GM12891 (cell line): ENCODE results near the gene CCDC110.

Source experiments
- DNase-seq: peaks from one replicate; pipeline ENCODE4 v3.0.0; 2011; ENCODE audit warnings: low spot score; ENCODE audit not compliant: insufficient read length
- FAIRE-seq: peaks from 2 replicates; lab custom pipeline; 2011; peaks lifted over from hg19 to GRCh38; lab: Jason Lieb, UNC
- PAX5 ChIP-seq: IDR thresholded peaks from 2 replicates; pipeline ENCODE4 v1.6.1; 2011; ENCODE audit warnings: low read length, moderate library complexity, mild to moderate bottlenecking; ENCODE audit not compliant: insufficient read depth, severe bottlenecking
- POLR2A ChIP-seq: IDR thresholded peaks from 2 replicates; pipeline ENCODE4 v1.6.1; 2011; ENCODE audit warnings: low read depth, low read length, control low read depth
- POLR2AphosphoS5 ChIP-seq: IDR thresholded peaks from 2 replicates; pipeline ENCODE4 v1.6.1; 2011; ENCODE audit warnings: low read depth, low read length, control low read depth
- POU2F2 ChIP-seq: IDR thresholded peaks from 2 replicates; pipeline ENCODE4 v1.6.1; 2011; ENCODE audit warnings: low read depth, mild to moderate bottlenecking, control low read depth, low read length, moderate library complexity
- SPI1 ChIP-seq: IDR thresholded peaks from 2 replicates; pipeline ENCODE4 v1.6.1; 2011; ENCODE audit warnings: low read depth, low read length, control low read depth
- TAF1 ChIP-seq: IDR thresholded peaks from 2 replicates; pipeline ENCODE4 v1.6.1; 2011; ENCODE audit warnings: low read depth, low read length, control low read depth

CCDC110 gene

DNA sequence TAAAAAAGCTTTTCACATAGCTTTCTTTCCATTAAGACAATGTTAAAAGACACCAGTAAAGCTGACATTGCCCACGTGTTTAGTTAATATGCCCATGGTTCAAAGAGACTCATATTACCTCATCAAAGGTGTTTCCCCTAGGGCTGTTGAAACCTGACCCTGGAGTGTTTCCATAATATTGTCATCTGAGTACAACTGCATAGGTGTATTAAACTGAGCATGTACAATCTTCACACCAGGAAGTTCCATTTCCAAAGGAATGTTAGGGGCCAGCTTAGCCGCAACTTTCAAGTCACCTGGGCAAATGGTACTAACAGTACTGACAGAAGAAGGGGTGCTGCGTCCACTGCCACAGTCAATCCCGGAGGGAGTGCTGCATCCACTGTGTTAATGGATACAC, 36.6 kb upstream of the CCDC110 start:
- FAIRE-seq (no peak), DNase-seq (no peak)
- TF ChIP-seq SPI1: no peak
- TF ChIP-seq POLR2A: no peak
- no peak for TF ChIP-seq PAX5
- no peak for TF ChIP-seq POU2F2
- no peak for TF ChIP-seq POLR2AphosphoS5
- TF ChIP-seq TAF1: no peak

DNA sequence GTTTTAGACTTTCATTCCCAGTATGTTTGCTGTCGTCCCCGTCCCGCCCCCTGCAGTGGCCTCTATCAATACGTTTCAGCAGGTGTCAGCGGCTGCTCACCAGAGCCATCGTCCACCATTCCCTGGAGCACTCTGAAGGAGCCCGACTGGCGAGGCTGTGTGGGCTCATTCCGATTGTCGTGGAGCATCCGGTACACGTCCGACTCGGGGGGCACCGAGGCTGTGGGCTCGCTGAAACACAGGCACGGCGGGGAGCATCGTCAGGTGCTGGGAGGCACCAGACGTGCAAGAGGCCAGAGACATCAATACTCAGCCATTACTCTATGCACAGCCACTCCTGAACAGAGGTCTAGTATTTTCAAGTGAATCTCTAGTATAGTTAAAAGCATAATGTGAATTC, 34.9 kb upstream of the CCDC110 start:
- DNase-seq (no peak), FAIRE-seq (no peak)
- TF ChIP-seq PAX5 (no peak), SPI1 (no peak), POLR2AphosphoS5 (no peak)

DNA sequence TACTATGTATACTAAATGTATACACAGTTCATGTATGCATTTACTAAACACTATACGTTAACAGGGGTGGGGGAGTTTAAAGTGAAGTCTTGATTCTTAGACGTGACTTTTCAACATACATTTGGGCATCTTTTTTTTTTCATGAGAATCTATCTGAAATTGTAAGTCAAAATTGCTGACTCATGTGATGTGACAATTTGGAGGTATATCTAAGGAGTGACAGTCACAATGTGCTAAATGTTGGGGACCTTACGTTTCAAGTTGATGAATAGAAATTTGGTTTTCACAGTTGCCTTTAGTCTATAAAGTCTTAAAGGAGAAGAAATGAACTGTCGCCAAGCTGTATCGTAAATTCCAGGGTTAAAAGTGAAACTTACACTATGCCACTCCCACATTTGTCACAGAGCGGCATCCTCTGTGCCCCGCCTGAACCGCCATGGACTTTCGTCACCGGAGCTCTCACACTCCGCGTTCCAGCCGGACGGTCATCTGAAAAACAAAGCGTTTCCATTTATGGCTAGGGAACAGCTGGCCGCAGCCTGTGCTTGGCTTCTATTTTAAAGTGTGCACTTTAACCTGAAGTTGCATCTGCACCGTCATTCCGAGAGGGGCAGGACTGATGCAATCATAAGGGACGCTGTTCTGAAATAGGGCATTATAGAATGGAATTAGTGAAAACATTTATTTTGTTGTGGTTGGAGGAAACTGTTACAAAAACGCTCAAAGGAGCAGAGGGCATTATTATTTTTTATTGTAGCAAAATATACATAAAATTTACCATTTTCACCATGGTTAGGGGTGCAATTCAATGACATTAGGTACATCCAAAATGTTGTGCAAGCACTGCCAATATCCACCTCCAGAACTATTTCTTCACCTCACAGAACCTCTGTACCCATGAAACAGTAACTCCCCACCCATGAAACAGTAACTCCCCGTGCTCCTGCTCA, 32.8 kb upstream of the CCDC110 start:
- FAIRE-seq (no peak), DNase-seq (no peak)
- TF ChIP-seq TAF1 (no peak), POLR2A (no peak), POU2F2 (no peak), SPI1 (no peak)

DNA sequence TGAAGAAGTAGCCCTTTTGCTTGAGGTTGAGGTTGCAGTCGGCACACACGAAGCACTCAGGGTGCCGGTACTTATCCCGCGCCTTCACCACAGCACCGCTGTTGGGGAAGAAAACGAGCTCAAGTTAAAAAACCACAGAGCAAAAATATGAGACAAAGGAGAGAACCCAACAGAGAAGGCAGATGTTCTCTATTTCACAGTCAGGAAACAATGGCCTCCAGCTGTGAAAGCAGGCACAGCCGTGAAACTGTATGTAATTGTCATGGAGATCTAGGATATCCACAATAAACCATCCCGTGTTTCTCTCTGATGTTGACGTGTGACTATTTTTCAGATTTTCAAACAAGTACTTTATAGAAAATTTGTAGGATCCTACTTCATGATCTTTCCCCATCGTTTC, 30.9 kb upstream of the CCDC110 start:
- no peak for TF ChIP-seq PAX5
- no peak for DNase-seq
- FAIRE-seq: no peak

DNA sequence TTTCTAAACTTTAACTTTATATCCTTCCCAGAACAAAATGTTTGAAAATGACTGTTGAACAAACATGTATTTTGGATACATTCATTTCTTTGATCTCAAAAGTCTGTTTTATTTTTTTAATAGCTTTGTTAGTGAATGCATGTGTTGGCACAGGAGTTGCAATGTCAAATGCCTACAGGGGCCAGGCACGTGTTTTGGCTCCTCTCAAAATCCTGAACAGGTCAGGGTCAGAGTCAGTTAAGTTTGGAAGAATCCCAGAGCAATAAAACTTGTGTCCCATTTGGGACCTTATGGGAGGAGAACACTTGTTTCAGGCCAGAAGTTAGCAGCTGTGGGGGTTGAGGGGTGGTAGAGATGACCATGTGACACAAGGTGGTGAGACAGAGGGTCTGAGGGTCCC, 29.0 kb upstream of the CCDC110 start:
- TF ChIP-seq POLR2A (no peak), TAF1 (no peak), SPI1 (no peak), POU2F2 (no peak), POLR2AphosphoS5 (no peak), PAX5 (no peak)
- FAIRE-seq: no peak
- no peak for DNase-seq

DNA sequence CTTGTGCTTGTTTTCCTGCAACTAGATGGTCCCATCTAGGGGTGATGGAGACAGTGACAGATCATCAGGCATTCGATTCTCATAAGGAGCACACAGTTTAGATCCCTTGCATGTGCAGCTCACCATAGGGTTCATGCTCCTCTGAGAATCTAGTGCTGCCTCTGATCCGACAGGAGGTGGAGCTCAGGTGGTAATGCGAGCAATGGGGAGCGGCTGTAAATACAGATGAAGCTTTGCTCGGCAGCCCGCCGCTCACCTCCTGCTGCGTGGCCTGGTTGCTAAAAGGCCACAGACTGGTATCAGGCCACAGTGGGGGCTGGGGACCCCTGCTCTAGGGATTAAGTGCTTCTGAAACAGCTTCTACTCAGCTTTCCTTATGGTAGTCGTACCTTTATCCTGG, 28.5 kb upstream of the CCDC110 start:
- TF ChIP-seq PAX5 (no peak), POLR2A (no peak), SPI1 (no peak), POU2F2 (no peak), TAF1 (no peak)

DNA sequence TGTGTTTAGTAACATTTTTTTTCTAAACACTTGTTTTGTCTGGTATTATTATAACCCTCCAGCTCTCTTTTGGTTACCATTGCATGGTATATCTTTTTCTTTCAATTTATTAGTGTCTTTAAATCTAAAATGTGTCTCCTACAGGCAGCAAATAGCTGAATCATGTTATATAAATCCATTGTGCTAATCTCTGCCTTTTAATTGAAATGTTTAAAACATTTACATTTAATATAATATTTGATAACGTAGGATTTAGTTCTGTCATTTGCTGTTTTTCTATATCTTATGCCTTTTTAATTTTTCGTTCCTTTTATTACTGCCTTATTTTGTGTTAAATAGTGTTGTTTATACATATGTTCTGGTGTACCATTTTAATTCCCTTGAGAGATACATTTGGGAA, 17.1 kb upstream of the CCDC110 start:
- FAIRE-seq: no peak
- DNase-seq: no peak
- no peak for TF ChIP-seq POLR2A
- TF ChIP-seq POU2F2: no peak
- TF ChIP-seq PAX5: no peak
- TF ChIP-seq SPI1: no peak
- no peak for TF ChIP-seq POLR2AphosphoS5
- no peak for TF ChIP-seq TAF1

More for the DNA sequence above, 28.5 kb upstream of the CCDC110 start:
- no peak for DNase-seq
- FAIRE-seq: no peak

DNA sequence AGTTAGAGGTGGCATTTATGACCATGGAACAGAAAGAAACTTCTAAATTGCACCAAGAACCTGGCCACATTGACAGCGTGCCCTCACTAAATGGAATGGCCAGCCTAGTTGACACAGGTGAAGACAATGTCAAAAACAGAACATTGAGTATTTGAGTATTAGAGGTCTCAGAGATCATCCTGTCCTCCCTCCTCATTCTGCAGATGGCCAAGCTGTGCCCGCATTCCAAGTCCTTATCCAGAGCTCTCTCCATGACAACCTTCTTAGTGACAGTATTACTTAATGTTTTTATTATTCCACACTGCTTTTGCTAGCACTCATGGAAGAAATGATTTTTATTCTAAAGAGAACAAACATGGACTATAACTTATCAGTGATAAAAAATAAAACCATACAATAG, 9.9 kb upstream of the CCDC110 start:
- FAIRE-seq (no peak), DNase-seq (no peak)
- TF ChIP-seq PAX5 (no peak), POLR2A (no peak), TAF1 (no peak), SPI1 (no peak), POU2F2 (no peak), POLR2AphosphoS5 (no peak)

DNA sequence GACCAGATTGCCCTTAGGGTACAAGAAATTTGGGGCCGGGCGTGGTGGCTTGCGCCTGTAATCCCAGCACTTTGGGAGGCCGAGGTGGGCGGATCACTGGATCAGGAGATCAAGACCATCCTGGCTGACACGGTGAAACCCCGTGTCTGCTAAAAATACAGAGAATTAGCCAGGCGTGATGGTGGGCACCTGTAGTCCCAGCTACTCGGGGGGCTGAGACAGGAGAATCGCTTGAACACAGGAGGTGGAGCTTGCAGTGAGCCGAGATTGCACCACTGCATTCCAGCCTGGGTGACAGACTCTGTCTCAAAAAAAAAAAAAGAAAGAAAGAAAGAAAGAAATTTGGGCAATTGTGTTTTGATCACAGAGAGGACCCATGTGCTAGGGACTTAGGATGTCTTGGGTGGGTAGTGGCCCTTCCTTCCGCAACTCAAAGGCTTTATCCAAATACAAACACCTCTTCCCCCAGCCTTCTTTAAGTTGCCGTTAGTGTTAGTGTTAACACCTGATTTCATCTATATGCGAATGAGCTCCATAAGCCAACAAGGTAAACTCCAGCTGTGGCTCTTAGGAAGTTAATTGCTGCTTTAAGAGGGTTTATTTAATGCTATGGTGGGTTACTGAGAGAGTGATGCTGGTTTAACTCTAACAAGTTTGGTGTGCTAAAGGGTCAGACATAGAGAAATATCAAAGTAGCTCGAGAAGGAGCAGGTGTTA, 8.6 kb upstream of the CCDC110 start:
- DNase-seq (no peak), FAIRE-seq (no peak)
- no peak for TF ChIP-seq POLR2AphosphoS5
- TF ChIP-seq SPI1: no peak
- no peak for TF ChIP-seq TAF1
- no peak for TF ChIP-seq POU2F2
- TF ChIP-seq POLR2A: no peak
- TF ChIP-seq PAX5: no peak

DNA sequence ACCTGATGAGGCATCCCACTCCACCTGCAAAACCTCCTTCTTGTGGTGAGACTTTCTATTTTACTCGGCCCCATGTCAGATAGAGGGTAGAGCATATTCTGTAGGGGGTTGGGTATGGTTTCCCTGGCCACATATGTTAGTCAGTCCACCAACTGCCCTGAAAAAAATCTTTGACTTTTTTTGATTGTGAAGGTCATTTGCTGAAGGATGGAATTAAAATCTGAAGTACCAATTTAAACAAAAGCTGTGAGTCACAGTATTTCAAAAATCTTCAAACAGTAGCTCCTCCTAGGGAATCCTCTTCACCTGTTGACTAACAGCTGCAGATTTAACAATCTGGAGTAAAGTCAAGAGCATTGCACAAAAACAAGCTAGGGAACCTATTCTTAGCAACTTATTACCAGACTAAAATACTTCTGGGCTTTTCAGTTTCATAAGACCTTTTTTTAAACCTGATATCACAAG, 8.0 kb upstream of the CCDC110 start:
- DNase-seq (peak; percentile 36), FAIRE-seq (peak; percentile 54)
- TF ChIP-seq POU2F2: 0 out of 2 replicates have a peak, but pooled peaks have one; percentile 24
- TF ChIP-seq TAF1: no peak
- no peak for TF ChIP-seq PAX5
